HUES64 (cell line): Measurements from ENCODE around the gene CDH23.

ENCODE experiments used
- H3K27ac ChIP-seq: 2 replicates; pipeline ENCODE4 v1.7.0; 2013; ENCODE audit warnings: low read depth, low read length, inconsistent platforms
- H3K27me3 ChIP-seq: 2 replicates; pipeline ENCODE4 v1.6.1; 2013; ENCODE audit warnings: mild to moderate bottlenecking, low read length; ENCODE audit not compliant: insufficient read depth
- H3K36me3 ChIP-seq: 2 replicates; pipeline ENCODE4 v1.6.1; 2013; ENCODE audit warnings: mild to moderate bottlenecking, low read length; ENCODE audit not compliant: insufficient read depth
- H3K4me1 ChIP-seq: 2 replicates; pipeline ENCODE4 v1.6.1; 2013; ENCODE audit warnings: mild to moderate bottlenecking, low read length, moderate library complexity; ENCODE audit not compliant: insufficient read depth
- H3K4me3 ChIP-seq: 2 replicates; pipeline ENCODE4 v1.5.1; 2013; ENCODE audit warnings: mild to moderate bottlenecking, low read length, moderate library complexity
- H3K9ac ChIP-seq: 2 replicates; pipeline ENCODE4 v1.6.1; 2013; ENCODE audit warnings: mild to moderate bottlenecking, low read depth, low read length
- H3K9me3 ChIP-seq: 2 replicates; pipeline ENCODE4 v1.6.1; 2013; ENCODE audit warnings: low read depth, low read length; ENCODE audit not compliant: insufficient read depth
- WGBS: fragments of 150-250, 120-280 bp; methylation state at CpG from one replicate; pipeline ENCODE4 v1.1.7; 2013; ENCODE audit warnings: missing lambda C conversion rate; 5-methylcytosine and 5-hydroxymethylcytosine counted together

The CDH23 gene

DNA sequence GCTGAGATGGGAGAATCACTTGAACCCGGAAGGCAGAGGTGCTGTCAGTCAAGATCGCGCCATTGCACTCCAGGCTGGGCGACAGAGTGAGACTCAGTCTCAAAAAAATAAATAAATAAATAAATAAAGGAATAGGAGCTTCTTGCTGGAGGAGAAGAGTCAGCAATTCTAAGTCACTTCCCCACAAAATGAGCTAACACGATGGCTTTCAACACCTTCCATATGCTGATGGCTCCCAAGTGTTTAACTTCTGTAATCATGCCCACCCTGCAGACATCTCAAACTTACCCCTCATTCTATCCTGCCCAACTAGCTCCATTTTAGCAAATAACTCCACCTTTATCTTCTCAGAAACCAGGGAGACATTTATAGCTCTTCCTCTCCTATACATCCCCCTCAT lies 433.2 kb downstream of the CDH23 start:
- Histone ChIP-seq H3K36me3 (peaks cover 86% of the 10 kb centered on the region), H3K27ac (no peak overlapping the region), H3K9me3 (no peaks in the 10 kb centered on the region), H3K4me3 (no peak overlapping the region), H3K27me3 (no peaks in the 10 kb centered on the region), H3K4me1 (no peaks in the 10 kb centered on the region), H3K9ac (no peak overlapping the region)
- 98% methylated on average over 4 of the region's 5 CpGs for WGBS

DNA sequence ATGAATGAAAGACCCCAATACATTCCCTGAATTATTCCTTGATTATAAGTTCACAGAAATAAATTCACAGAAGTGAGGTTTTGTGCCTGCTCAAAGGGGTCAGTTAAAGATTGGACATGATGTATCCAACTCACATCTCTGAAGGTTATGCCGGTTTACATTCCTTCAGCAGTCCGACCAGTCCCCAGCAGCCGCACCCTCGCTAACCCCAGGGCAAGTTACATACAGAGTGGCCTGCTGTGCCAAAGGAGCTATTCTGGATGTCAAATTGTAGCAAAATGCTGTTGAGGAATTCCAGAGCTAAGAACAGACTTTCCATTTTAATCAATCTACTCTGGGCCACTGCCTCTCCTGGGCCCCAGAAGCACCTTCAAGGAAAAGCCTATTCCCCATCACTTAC lies 434.0 kb downstream of the CDH23 start:
- no peak overlapping the region for H3K4me3 ChIP-seq
- no peak overlapping the region for H3K27ac ChIP-seq
- over 99% methylated on average over 4 of the region's 4 CpGs for WGBS
- H3K4me1 ChIP-seq, result 0 out of 2 replicates have a peak, but pooled peaks cover 2% of the 10 kb centered on the region
- H3K36me3 ChIP-seq, result peaks cover 78% of the 10 kb centered on the region
- H3K27me3 ChIP-seq, result no peaks in the 10 kb centered on the region
- no peak overlapping the region for H3K9ac ChIP-seq
- H3K9me3 ChIP-seq, result no peaks in the 10 kb centered on the region

DNA sequence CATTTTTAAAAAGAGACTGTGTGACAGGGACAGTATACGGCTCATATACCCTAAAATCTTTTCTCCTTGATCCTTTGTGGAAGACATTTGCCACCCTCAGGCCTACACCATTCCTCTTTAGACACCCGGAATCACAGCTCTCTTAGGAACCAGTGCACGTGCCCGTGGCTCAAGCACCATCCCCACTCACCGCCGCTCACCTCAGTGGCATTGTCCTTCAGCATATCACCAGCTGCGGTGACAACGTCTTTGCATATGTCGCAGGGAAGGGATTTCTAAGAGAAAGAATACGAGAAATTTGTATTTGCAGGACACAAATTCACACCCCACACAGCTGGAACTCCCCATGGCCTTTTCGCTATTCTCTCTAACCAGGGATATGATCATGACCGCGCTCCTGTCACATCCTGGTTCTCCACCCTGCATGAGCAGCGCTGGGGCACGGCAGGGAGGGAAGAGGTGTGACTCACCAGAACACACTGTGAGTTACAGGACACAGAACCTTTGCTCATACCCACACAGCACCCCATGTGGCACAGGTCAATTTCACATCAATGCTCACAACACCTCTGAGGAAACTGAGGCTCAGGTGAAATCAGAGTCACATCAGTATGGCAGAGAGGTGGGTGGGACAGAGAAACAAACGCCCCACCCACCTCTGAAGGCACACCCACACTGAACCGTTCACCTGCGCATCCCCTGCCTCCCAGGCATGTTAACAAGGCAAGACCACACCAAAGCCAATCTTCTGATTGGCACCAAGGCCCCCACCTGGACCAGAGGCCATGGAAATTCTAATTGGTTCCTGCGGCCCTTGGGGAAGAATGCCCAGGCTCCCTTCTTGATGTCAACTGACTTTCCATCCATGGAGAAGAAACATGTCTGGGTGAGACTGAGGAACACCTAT lies 435.2 kb downstream of the CDH23 start:
- Histone ChIP-seq H3K4me3 (no peak overlapping the region), H3K4me1 (peaks cover 14% of the 10 kb centered on the region), H3K36me3 (peaks cover 66% of the 10 kb centered on the region), H3K27ac (no peak overlapping the region), H3K9me3 (no peaks in the 10 kb centered on the region), H3K9ac (no peak overlapping the region), H3K27me3 (no peaks in the 10 kb centered on the region)
- WGBS, result 93% methylated on average over 19 of the region's 19 CpGs

DNA sequence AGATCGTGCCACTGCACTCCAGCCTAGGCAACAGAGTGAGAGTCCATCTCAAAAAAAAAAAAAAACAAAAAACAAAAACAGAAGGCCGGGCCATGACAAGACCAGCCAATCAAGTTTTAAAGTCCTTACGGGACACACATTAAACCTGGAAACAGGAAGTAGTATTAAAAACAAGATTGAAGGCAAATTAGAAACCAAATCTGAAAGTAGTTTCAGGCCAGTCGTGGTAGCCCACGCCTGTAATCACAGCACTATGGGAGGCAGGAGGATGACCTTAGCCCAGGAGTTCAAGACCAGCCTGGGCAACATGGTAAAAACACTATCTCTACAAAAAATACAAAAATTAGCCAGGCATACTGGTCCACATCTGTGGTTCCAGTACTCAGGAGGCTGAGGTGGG lies 436.2 kb downstream of the CDH23 start:
- Histone ChIP-seq H3K27me3 (no peaks in the 10 kb centered on the region), H3K9me3 (no peaks in the 10 kb centered on the region), H3K4me3 (no peak overlapping the region), H3K36me3 (peaks cover 58% of the 10 kb centered on the region), H3K4me1 (peaks cover 24% of the 10 kb centered on the region), H3K9ac (no peak overlapping the region), H3K27ac (no peak overlapping the region)
- WGBS, result 96% methylated on average over 5 of the region's 5 CpGs

DNA sequence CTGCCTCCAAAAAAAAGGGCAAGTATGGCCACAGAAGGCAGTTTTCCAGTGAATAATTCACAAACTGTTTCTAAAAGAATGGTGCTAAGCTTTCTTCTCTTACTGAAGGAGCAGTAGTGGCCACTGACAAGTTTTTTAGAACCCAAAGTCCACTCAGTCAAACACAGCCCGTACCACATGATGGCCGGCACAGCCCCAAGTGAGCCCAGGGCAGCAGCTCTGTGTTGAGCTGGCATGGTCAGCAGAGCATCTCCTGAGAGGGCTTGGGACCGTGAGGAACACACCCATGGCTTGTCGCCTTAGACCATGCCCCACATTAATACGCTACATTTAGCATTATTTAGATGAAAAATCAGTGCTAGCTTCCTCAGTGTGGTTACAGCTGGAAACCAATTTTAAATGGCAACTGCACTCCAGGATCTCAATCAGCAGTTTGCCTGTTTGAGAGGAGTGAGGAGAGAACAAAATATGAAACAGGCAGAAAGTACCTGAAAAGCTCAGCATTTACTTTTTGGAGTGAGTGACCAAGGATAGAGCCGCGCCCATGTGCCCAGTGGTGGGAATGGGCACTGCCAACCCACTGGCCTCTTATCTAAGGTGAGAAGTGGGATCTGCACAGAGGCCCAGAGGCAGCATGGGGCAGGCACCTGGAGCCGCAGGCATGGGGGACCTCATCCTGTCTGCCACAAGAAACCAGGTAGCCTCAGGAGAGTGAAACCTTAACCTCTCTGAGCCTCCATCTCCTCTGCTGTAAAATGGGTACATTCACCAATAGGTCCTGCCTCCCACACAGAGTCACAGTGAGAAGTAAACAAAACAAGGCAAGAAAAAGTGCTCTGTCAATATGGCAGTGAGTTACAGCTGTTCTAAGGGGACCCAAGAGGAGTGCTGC lies 437.0 kb downstream of the CDH23 start:
- H3K36me3 ChIP-seq, result peaks cover 51% of the 10 kb centered on the region
- no peak overlapping the region for H3K9ac ChIP-seq
- H3K4me1 ChIP-seq, result peaks cover 26% of the 10 kb centered on the region
- no peaks in the 10 kb centered on the region for H3K9me3 ChIP-seq
- H3K27me3 ChIP-seq, result no peaks in the 10 kb centered on the region
- no peak overlapping the region for H3K27ac ChIP-seq
- H3K4me3 ChIP-seq, result no peak overlapping the region
- 97% methylated on average over 8 of the region's 8 CpGs for WGBS

DNA sequence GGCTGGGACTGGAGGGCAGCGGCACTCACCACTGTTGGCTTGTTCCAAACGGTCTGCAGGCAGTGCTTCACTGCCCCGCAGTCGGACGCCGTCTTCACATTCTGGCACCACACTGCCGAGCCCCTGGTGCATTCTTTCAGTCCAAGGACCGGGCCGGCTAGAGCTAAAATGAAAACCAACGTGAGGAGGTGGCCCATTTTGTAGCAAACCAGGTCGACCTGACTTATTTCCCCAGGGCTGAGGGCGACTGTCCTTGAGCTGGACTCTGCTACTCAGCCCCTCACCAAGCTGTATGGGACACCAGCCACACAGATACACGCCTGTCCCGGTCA lies 437.6 kb downstream of the CDH23 start:
- Histone ChIP-seq H3K9me3 (no peaks in the 10 kb centered on the region), H3K4me3 (no peak overlapping the region), H3K27me3 (no peaks in the 10 kb centered on the region), H3K4me1 (peaks cover 26% of the 10 kb centered on the region), H3K27ac (no peak overlapping the region), H3K36me3 (peaks cover 45% of the 10 kb centered on the region), H3K9ac (no peak overlapping the region)
- whole genome bisulfite sequencing, result 95% methylated on average over 14 of the region's 14 CpGs

DNA sequence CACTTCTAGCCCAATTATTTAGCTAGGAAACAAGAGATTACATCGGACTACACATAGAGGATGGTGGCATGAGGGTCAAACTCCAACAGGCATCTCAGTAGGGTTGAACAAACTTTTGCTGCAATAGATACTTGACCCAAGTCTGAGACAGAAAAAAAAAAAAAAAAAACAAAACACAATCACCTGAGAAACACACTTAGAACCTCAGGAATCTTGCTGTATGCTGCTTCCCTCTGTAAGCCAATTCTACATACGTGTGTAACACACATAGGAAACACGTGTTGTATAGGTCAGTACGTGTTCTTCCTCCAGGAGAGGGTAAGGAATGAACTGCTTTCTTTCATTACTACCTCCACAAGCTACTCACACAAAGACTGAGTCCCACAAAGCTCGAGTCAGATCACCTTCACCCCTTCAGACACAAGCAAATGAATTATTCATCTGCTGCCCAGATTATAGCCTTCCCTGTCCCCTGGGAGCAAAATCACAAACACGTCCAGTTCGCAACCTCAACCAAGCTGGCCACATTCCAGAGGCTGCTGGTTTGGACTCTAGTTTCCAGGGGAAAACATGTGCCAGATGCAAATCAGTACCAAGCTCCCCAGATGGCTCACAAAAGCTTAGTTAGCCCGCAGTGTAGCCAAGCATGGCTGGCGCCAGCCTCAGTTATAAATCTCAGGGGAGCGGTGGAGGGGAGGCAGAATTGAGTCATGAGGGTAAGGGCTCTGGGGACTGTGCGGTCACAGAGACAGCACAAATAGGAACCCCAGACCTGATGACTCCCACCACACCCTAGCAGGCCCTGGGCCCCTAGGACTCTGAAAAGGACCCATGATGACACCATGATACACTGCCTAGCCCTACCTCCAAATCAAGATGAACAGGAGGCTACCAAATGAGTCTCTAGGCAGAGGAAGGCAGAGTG lies 439.2 kb downstream of the CDH23 start:
- no peak overlapping the region for H3K4me3 ChIP-seq
- H3K9ac ChIP-seq, result no peak overlapping the region
- H3K27me3 ChIP-seq, result no peaks in the 10 kb centered on the region
- peaks cover 41% of the 10 kb centered on the region for H3K4me1 ChIP-seq
- H3K9me3 ChIP-seq, result no peaks in the 10 kb centered on the region
- WGBS, result 94% methylated on average over 11 of the region's 11 CpGs
- no peak overlapping the region for H3K27ac ChIP-seq
- H3K36me3 ChIP-seq, result peaks cover 29% of the 10 kb centered on the region

DNA sequence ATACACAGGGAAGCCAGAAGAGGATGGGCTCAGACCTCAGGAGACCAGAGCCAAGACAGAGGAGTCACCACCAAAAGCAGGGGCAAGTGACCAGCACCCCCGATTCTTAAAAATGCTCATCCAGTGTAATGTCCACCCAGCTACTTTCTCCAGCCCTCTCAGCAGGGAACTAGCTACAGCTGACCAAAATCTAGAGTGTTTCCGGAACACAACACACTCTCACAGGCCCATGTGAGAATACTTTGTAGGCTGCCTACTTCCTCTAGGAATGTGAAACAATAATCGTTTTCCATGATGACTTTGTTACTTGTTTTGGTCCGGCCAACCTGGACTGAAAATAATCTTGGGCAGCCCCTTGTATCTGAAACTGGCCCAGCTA lies 439.9 kb downstream of the CDH23 start:
- Histone ChIP-seq H3K27ac (no peak overlapping the region), H3K36me3 (peaks cover 23% of the 10 kb centered on the region), H3K27me3 (no peaks in the 10 kb centered on the region), H3K9me3 (no peaks in the 10 kb centered on the region), H3K4me1 (peaks cover 42% of the 10 kb centered on the region), H3K9ac (no peak overlapping the region), H3K4me3 (no peak overlapping the region)
- WGBS, result 95% methylated on average over 4 of the region's 4 CpGs

DNA sequence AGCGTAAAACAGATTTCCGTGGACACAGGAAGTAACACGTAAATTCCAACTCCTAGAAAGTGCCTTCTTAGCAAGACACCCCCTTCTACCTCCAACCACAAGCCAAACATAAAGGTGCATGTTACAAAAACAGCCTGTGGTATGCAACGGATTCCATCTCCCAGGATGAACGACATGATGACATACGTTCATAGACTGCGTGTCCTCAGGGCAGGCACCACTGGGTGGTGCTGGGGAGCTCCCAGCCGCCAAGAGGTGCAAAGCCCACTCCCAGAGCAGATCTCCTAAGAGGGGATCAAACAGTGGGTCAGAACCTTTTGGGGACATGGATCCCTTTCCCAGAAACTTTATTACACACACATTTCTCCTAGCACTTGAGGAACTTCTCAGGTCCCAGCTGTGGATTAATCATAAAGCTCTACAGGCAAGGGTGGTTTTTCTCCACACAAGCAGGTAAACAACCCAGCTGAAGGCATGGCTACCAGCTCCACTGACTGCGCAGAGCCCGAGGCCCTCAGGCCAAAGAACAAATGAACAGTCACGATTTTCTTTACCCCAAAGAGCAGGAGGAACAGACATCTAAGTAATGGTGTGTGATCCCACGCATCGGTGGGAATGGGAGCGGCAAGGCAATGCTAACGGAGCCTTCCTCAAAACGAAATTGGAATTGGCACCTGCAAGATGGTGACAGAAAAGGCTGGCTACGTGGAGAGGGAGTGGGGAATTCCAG lies 440.5 kb downstream of the CDH23 start:
- Histone ChIP-seq H3K4me1 (peaks cover 42% of the 10 kb centered on the region), H3K9ac (no peak overlapping the region), H3K4me3 (no peak overlapping the region), H3K9me3 (no peaks in the 10 kb centered on the region), H3K27ac (no peak overlapping the region), H3K36me3 (peaks cover 16% of the 10 kb centered on the region), H3K27me3 (no peaks in the 10 kb centered on the region)
- WGBS, result 82% methylated on average over 17 of the region's 17 CpGs
